Liver (tissue), 9 donors: ENCODE results near the gene NUDT6. TPM values are rescaled to one million over a fixed set of nuclear protein-coding genes. Genes with fewer than 3 reads are reported as not detected.

Experiments used
- DNase-seq: peaks from one replicate; pipeline ENCODE4 v3.0.0-alpha.2; 2017; ENCODE audit warnings: low spot score
- H3K27ac ChIP-seq, 2 donors: one replicate each; pipeline ENCODE4 v1.7.0; 2013; ENCODE audit warnings: inconsistent platforms in 2 of 2, low read length in 2 of 2, control low read depth in 1 of 2, low read depth in 1 of 2, mild to moderate bottlenecking in 1 of 2
- H3K27me3 ChIP-seq, 4 donors: one replicate each; pipeline versions ENCODE4 v1.6.1 to v1.7.0; 2013; ENCODE audit warnings: low read length in 3 of 4, inconsistent platforms in 1 of 4, mild to moderate bottlenecking in 1 of 4, moderate library complexity in 1 of 4; ENCODE audit not compliant: control insufficient read depth in 4 of 4, insufficient read depth in 4 of 4
- H3K36me3 ChIP-seq, 4 donors: one replicate each; pipeline versions ENCODE4 v1.6.1 to v1.7.0; 2013; ENCODE audit warnings: low read length in 3 of 4, mild to moderate bottlenecking in 3 of 4, low read depth in 1 of 4, moderate library complexity in 1 of 4; ENCODE audit not compliant: control insufficient read depth in 4 of 4, insufficient read depth in 3 of 4
- H3K4me1 ChIP-seq, 4 donors: one replicate each; pipeline versions ENCODE4 v1.6.1 to v1.7.0; 2013; ENCODE audit warnings: low read length in 3 of 4, mild to moderate bottlenecking in 3 of 4, moderate library complexity in 1 of 4; ENCODE audit not compliant: control insufficient read depth in 4 of 4, insufficient read depth in 4 of 4
- H3K4me3 ChIP-seq, 3 donors: one replicate each; pipeline versions ENCODE4 v1.6.1 to v1.7.0; 2013; ENCODE audit warnings: low read length in 3 of 3, control low read depth in 1 of 3, low read depth in 1 of 3, mild to moderate bottlenecking in 1 of 3
- H3K9ac ChIP-seq, 2 donors: one replicate each; pipeline ENCODE4 v1.7.0; 2013; ENCODE audit warnings: low read length in 2 of 2, mild to moderate bottlenecking in 2 of 2, moderate library complexity in 2 of 2, control low read depth in 1 of 2, low read depth in 1 of 2
- H3K9me3 ChIP-seq, 4 donors: one replicate each; pipeline versions ENCODE4 v1.6.1 to v1.7.0; 2013; ENCODE audit warnings: low read length in 3 of 4; ENCODE audit not compliant: control insufficient read depth in 4 of 4
- EGR1 ChIP-seq, 2 donors: IDR thresholded peaks; 2 replicates each; pipeline ENCODE4 v1.6.1; 2016 to 2018; ENCODE audit warnings: antibody characterized with exemption in 2 of 2, low read depth in 2 of 2
- FOXA1 ChIP-seq: IDR thresholded peaks from 2 replicates; pipeline ENCODE4 v1.6.1; 2016; ENCODE audit warnings: antibody characterized with exemption
- FOXA2 ChIP-seq: IDR thresholded peaks from 2 replicates; pipeline ENCODE4 v1.6.1; 2016; ENCODE audit warnings: antibody characterized with exemption
- GABPA ChIP-seq, 2 donors: IDR thresholded peaks in 1 of 2; conservative IDR thresholded peaks in 1 of 2; 2 replicates each; pipeline ENCODE4 v1.6.1; 2016; ENCODE audit warnings: antibody characterized with exemption in 2 of 2, mild to moderate bottlenecking in 1 of 2, moderate library complexity in 1 of 2
- HNF4G ChIP-seq: IDR thresholded peaks from 2 replicates; pipeline ENCODE4 v1.6.1; 2016; ENCODE audit warnings: antibody characterized with exemption
- JUND ChIP-seq, 2 donors: IDR thresholded peaks; 2 replicates each; pipeline ENCODE4 v1.6.1; 2016; ENCODE audit warnings: antibody characterized with exemption in 2 of 2
- NR2F2 ChIP-seq: IDR thresholded peaks from 2 replicates; pipeline ENCODE4 v1.6.1; 2016; ENCODE audit warnings: antibody characterized with exemption
- RAD21 ChIP-seq, 2 donors: IDR thresholded peaks; 2 replicates each; pipeline ENCODE4 v1.6.1; 2016; ENCODE audit warnings: antibody characterized with exemption in 2 of 2, mild to moderate bottlenecking in 2 of 2
- SP1 ChIP-seq: IDR thresholded peaks from 2 replicates; pipeline ENCODE4 v1.6.1; 2018; ENCODE audit warnings: antibody characterized with exemption, mild to moderate bottlenecking
- YY1 ChIP-seq: IDR thresholded peaks from 2 replicates; pipeline ENCODE4 v1.6.1; 2016; ENCODE audit warnings: antibody characterized with exemption, mild to moderate bottlenecking
- WGBS: extraction: QIAGEN DNeasy Blood & Tissue Kit; methylation state at CpG from one replicate; pipeline ENCODE4 v1.1.7; 2013; 5-methylcytosine and 5-hydroxymethylcytosine counted together
- polyA plus RNA-seq, 2 donors: library from polyadenylated mRNA; stranded (reverse) in 1 of 2; unstranded in 1 of 2; fragments of 200-250 nt in 1 of 2; fragments of >200 nt in 1 of 2; fragmentation: Nextera tagmentation in 1 of 2; extraction: Ambion mirVana in 1 of 2; gene quantifications; one replicate each; pipeline versions ENCODE4 v1.2.1 to v1.2.3, GENCODE V29; 2013 to 2015
- total RNA-seq, 2 donors: library from RNA; depleted of rRNA; stranded (reverse); fragments of >200 nt; gene quantifications; one replicate each; pipeline ENCODE4 v1.2.3, GENCODE V29; 2014
- TF ChIP-seq, protein P1 (sequence below): IDR thresholded peaks from 2 replicates; pipeline ENCODE4 v1.6.1; 2016; ENCODE audit warnings: antibody characterized with exemption
- TF ChIP-seq, protein P2 (sequence below): IDR thresholded peaks from 2 replicates; pipeline ENCODE4 v1.6.1; 2016; ENCODE audit warnings: antibody characterized with exemption, mild to moderate bottlenecking
- TF ChIP-seq, protein P3 (sequence below): IDR thresholded peaks from 2 replicates; pipeline ENCODE4 v1.6.1; 2016; ENCODE audit warnings: antibody characterized with exemption
- donor health status: healthy.
- donor health status: healthy.
- donor health status: healthy.
- donor health status: healthy.
- donor health status: healthy.

NUDT6 gene
- total and polyA plus RNA-seq, 4 donors = 8.8 to 13.8 (median 11.0) TPM

GRCh38 chr4:122966201-122966600, 43.8 kb upstream of the NUDT6 start:
- Histone ChIP-seq H3K36me3 (no peaks in the 10 kb centered on the region), H3K9ac (no peak overlapping the region), H3K4me3 (no peak overlapping the region), H3K27ac (no peak overlapping the region), H3K4me1 (no peaks in the 10 kb centered on the region), H3K27me3 (no peaks in the 10 kb centered on the region), H3K9me3 (no peaks in the 10 kb centered on the region)
- DNase-seq = no peak
- 91% methylated on average over 4 of the region's 4 CpGs for WGBS
- TF ChIP-seq, protein P1, sequence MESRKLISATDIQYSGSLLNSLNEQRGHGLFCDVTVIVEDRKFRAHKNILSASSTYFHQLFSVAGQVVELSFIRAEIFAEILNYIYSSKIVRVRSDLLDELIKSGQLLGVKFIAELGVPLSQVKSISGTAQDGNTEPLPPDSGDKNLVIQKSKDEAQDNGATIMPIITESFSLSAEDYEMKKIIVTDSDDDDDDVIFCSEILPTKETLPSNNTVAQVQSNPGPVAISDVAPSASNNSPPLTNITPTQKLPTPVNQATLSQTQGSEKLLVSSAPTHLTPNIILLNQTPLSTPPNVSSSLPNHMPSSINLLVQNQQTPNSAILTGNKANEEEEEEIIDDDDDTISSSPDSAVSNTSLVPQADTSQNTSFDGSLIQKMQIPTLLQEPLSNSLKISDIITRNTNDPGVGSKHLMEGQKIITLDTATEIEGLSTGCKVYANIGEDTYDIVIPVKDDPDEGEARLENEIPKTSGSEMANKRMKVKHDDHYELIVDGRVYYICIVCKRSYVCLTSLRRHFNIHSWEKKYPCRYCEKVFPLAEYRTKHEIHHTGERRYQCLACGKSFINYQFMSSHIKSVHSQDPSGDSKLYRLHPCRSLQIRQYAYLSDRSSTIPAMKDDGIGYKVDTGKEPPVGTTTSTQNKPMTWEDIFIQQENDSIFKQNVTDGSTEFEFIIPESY = no peak
- TF ChIP-seq NR2F2 = no peak
- TF ChIP-seq RAD21 (IDR thresholded peaks at IDR 0.05) = no peak

- Histone ChIP-seq H3K9me3 (no peaks in the 10 kb centered on the region), H3K9ac (no peak overlapping the region), H3K4me1 (no peaks in the 10 kb centered on the region), H3K27me3 (no peaks in the 10 kb centered on the region), H3K36me3 (peaks cover 0 to under 1% (median 0%) of the 10 kb centered on the region in 4 donors), H3K27ac (no peak overlapping the region), H3K4me3 (no peak overlapping the region)
- TF ChIP-seq, protein P2, sequence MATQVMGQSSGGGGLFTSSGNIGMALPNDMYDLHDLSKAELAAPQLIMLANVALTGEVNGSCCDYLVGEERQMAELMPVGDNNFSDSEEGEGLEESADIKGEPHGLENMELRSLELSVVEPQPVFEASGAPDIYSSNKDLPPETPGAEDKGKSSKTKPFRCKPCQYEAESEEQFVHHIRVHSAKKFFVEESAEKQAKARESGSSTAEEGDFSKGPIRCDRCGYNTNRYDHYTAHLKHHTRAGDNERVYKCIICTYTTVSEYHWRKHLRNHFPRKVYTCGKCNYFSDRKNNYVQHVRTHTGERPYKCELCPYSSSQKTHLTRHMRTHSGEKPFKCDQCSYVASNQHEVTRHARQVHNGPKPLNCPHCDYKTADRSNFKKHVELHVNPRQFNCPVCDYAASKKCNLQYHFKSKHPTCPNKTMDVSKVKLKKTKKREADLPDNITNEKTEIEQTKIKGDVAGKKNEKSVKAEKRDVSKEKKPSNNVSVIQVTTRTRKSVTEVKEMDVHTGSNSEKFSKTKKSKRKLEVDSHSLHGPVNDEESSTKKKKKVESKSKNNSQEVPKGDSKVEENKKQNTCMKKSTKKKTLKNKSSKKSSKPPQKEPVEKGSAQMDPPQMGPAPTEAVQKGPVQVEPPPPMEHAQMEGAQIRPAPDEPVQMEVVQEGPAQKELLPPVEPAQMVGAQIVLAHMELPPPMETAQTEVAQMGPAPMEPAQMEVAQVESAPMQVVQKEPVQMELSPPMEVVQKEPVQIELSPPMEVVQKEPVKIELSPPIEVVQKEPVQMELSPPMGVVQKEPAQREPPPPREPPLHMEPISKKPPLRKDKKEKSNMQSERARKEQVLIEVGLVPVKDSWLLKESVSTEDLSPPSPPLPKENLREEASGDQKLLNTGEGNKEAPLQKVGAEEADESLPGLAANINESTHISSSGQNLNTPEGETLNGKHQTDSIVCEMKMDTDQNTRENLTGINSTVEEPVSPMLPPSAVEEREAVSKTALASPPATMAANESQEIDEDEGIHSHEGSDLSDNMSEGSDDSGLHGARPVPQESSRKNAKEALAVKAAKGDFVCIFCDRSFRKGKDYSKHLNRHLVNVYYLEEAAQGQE = no peak
- no peak for TF ChIP-seq GABPA (IDR thresholded peaks at IDR 0.05 in 1 of 2, conservative IDR thresholded peaks at IDR 0.05 in 1 of 2)
- TF ChIP-seq RAD21 (IDR thresholded peaks at IDR 0.05) = no peak
- no peak for TF ChIP-seq FOXA1
- TF ChIP-seq, protein P3, sequence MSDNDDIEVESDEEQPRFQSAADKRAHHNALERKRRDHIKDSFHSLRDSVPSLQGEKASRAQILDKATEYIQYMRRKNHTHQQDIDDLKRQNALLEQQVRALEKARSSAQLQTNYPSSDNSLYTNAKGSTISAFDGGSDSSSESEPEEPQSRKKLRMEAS = no peak
- no peak for TF ChIP-seq JUND (IDR thresholded peaks at IDR 0.05)
- no peak for TF ChIP-seq HNF4G
- DNase-seq = no peak
Observed at GRCh38 chr4:122963216-122963615, 40.8 kb upstream of the NUDT6 start.

- Histone ChIP-seq H3K9me3 (no peaks in the 10 kb centered on the region), H3K27ac (no peak overlapping the region), H3K4me1 (no peaks in the 10 kb centered on the region), H3K9ac (no peak overlapping the region), H3K4me3 (no peak overlapping the region), H3K27me3 (no peaks in the 10 kb centered on the region), H3K36me3 (peaks cover 0 to 1% (median 0%) of the 10 kb centered on the region in 4 donors)
- no peak for TF ChIP-seq SP1
- no peak for TF ChIP-seq FOXA1
- no peak for TF ChIP-seq FOXA2
- TF ChIP-seq YY1 = no peak
- no peak for TF ChIP-seq HNF4G
- no peak for TF ChIP-seq EGR1 (IDR thresholded peaks at IDR 0.05; ENCODE audit: low read depth in 2 of 2)
- DNase-seq = no peak
- 55% methylated on average over 2 of the region's 2 CpGs for WGBS
Observed at GRCh38 chr4:122960611-122961000, 38.2 kb upstream of the NUDT6 start.
